Tongue (tissue), 2 donors: Measurements from ENCODE around the gene DDI2. TPM values are rescaled to one million over a fixed set of nuclear protein-coding genes. Genes with fewer than 3 reads are reported as not detected.
"Not testable (repeated sequence)": the region's sequence is repeated elsewhere in the genome, so short reads cannot be mapped to it uniquely, and the experiment has no call there.

Experiments used
- DNase-seq: peaks from one replicate; pipeline ENCODE4 v3.0.0-alpha.2; 2015
- total RNA-seq: library from RNA; depleted of rRNA; stranded (reverse); fragments of >200 nt; gene quantifications from one replicate; pipeline ENCODE4 v1.2.3, GENCODE V29; 2014

The DDI2 gene
- total RNA-seq, 1 donor from 2014 or later: 49.4 TPM

- no peak for DNase-seq
These were observed 19.2 kb downstream of the DDI2 start for GRCh38 chr1:15636436-15636835.

- DNase-seq: peak; percentile 14
These were observed 20.6 kb downstream of the DDI2 start for GRCh38 chr1:15637826-15638225.

GRCh38 chr1:15639262-15639661, 22.0 kb downstream of the DDI2 start:
- no peak for DNase-seq

- DNase-seq: no peak
These were observed 22.7 kb downstream of the DDI2 start for GRCh38 chr1:15639931-15640330.

- DNase-seq: no peak
These were observed 23.4 kb downstream of the DDI2 start for GRCh38 chr1:15640667-15641066.

- DNase-seq: no peak
These were observed 32.7 kb downstream of the DDI2 start for GRCh38 chr1:15649937-15650336.

- DNase-seq: no peak
These were observed 33.2 kb downstream of the DDI2 start for GRCh38 chr1:15650433-15650832.

- not testable (repeated sequence) for DNase-seq
These were observed 34.9 kb downstream of the DDI2 start for GRCh38 chr1:15652130-15652529.

GRCh38 chr1:15654091-15654690, 36.9 kb downstream of the DDI2 start:
- peak; percentile 5 for DNase-seq

GRCh38 chr1:15656464-15656863, 39.2 kb downstream of the DDI2 start:
- peak; percentile 42 for DNase-seq

GRCh38 chr1:15657021-15657420, 39.8 kb downstream of the DDI2 start:
- DNase-seq: no peak

- DNase-seq: no peak
These were observed 42.9 kb downstream of the DDI2 start for GRCh38 chr1:15660151-15660550.

GRCh38 chr1:15662477-15662876, 45.2 kb downstream of the DDI2 start:
- DNase-seq: no peak

- no peak for DNase-seq
These were observed 46.7 kb downstream of the DDI2 start for GRCh38 chr1:15663925-15664324.

- DNase-seq: no peak
These were observed 50.1 kb downstream of the DDI2 start for GRCh38 chr1:15667362-15667761.

GRCh38 chr1:15668089-15668754, 51.0 kb downstream of the DDI2 start:
- no peak for DNase-seq

- DNase-seq: no peak
These were observed 51.8 kb downstream of the DDI2 start for GRCh38 chr1:15669074-15669473.

- DNase-seq: no peak
These were observed 52.6 kb downstream of the DDI2 start for GRCh38 chr1:15669864-15670263.

- no peak for DNase-seq
These were observed 54.2 kb downstream of the DDI2 start for GRCh38 chr1:15671430-15671829.

GRCh38 chr1:15674386-15675159, 57.3 kb downstream of the DDI2 start:
- no peak for DNase-seq

GRCh38 chr1:15676010-15676409, 58.8 kb downstream of the DDI2 start:
- DNase-seq: no peak

GRCh38 chr1:15676688-15677661, 59.7 kb downstream of the DDI2 start:
- no peak for DNase-seq
